ENCODE data around the gene ABCC8. TPM values are rescaled to one million over a fixed set of nuclear protein-coding genes. Genes with fewer than 3 reads are reported as not detected.

ABCC8 gene
- total RNA-seq, 1 donor from 2014 or later: not detected

GRCh38 chr11:17375547-17375946 is 101.1 kb downstream of the ABCC8 start:
- ChIA-PET POLR2A (no interaction called here), CTCF (interaction anchor here (1.4 kb wide), 1 partner anchor 8 kb away, joined by 7 read pairs; no protein-coding TSS in a partner anchor)
- Mint-ChIP-seq H3K9me3 (peaks cover 24% of the 10 kb centered on the region), H3K4me3 (no peak overlapping the region), H3K27ac (no peak overlapping the region), H3K36me3 (ENCODE audit: low read depth) (peaks cover 20% of the 10 kb centered on the region), H3K4me1 (no peaks in the 10 kb centered on the region), H3K27me3 (no peaks in the 10 kb centered on the region)
- TF ChIP-seq, protein P1, sequence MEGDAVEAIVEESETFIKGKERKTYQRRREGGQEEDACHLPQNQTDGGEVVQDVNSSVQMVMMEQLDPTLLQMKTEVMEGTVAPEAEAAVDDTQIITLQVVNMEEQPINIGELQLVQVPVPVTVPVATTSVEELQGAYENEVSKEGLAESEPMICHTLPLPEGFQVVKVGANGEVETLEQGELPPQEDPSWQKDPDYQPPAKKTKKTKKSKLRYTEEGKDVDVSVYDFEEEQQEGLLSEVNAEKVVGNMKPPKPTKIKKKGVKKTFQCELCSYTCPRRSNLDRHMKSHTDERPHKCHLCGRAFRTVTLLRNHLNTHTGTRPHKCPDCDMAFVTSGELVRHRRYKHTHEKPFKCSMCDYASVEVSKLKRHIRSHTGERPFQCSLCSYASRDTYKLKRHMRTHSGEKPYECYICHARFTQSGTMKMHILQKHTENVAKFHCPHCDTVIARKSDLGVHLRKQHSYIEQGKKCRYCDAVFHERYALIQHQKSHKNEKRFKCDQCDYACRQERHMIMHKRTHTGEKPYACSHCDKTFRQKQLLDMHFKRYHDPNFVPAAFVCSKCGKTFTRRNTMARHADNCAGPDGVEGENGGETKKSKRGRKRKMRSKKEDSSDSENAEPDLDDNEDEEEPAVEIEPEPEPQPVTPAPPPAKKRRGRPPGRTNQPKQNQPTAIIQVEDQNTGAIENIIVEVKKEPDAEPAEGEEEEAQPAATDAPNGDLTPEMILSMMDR (IDR thresholded peaks at IDR 0.05): no peak
- intact Hi-C loops (cut with micrococcal nuclease): no loop called here
- ATAC-seq (ENCODE audit: low read depth) (no peak), DNase-seq (no peak)

DNA sequence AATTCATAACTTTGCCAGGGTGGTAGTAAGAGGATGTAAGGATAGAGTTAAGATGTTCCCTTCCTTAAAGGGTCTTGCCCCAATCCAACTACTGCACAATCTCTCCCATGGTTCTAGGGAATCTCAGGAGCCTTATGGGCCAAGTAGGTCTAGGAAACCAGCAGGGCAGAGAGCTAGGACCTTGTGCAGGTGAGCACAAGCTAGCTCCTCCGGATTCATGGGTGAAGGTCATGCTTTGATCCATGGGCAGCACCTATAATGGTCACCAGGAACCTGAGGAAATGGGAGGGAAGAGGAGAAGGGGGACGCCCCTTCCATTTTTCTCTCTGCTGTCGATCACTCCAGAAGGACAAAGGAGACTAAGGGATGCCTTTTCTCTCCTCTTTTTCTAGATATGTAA is 105.0 kb downstream of the ABCC8 start:
- H3K4me3 Mint-ChIP-seq: no peak overlapping the region
- TF ChIP-seq, protein P1 (IDR thresholded peaks at IDR 0.05): no peak
- H3K27ac Mint-ChIP-seq: no peak overlapping the region
- no peaks in the 10 kb centered on the region for H3K4me1 Mint-ChIP-seq
- ChIA-PET POLR2A (no interaction called here), CTCF (no interaction called here)
- H3K9me3 Mint-ChIP-seq: peaks cover 43% of the 10 kb centered on the region
- intact Hi-C loops (cut with micrococcal nuclease): no loop called here
- DNase-seq (no peak), ATAC-seq (ENCODE audit: low read depth) (no peak)
- H3K27me3 Mint-ChIP-seq: no peaks in the 10 kb centered on the region
- peaks cover 33% of the 10 kb centered on the region for H3K36me3 Mint-ChIP-seq (ENCODE audit: low read depth)

DNA sequence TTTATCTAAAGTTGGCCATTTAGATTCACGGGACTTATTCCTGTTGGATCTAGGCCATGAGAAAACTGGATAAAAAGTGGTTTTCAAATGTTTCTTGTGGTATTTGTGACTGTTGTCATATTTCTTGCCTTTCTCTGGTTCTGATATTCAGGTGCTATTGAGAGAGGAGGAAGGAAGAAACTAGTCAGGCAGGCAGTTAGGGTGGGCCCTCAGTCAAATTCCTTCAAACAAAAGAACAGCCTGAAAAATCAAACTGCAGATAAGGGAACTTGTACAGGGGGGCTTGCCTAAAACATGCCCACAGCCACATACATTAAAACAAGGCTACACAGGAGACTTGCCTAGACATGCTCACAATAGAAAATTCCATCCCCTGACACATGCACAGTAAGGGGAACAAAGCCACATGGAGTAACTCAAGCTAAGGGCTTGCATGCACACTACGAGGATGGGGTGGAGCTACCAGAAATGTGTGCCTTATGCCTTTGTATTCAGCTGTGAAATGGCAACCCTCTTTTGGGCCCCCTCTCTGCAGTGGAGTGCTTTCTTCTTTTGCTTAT is 106.9 kb downstream of the ABCC8 start:
- ATAC-seq (ENCODE audit: low read depth) (no peak), DNase-seq (no peak)
- POLR2A ChIA-PET: no interaction called here
- peaks cover 33% of the 10 kb centered on the region for H3K36me3 Mint-ChIP-seq (ENCODE audit: low read depth)
- no peak overlapping the region for H3K27ac Mint-ChIP-seq
- H3K4me1 Mint-ChIP-seq: no peaks in the 10 kb centered on the region
- TF ChIP-seq, protein P1 (IDR thresholded peaks at IDR 0.05): no peak
- no peak overlapping the region for H3K4me3 Mint-ChIP-seq
- intact Hi-C loops (cut with micrococcal nuclease): no loop called here
- CTCF ChIA-PET: no interaction called here
- peaks cover 43% of the 10 kb centered on the region for H3K9me3 Mint-ChIP-seq
- H3K27me3 Mint-ChIP-seq: no peaks in the 10 kb centered on the region

DNA sequence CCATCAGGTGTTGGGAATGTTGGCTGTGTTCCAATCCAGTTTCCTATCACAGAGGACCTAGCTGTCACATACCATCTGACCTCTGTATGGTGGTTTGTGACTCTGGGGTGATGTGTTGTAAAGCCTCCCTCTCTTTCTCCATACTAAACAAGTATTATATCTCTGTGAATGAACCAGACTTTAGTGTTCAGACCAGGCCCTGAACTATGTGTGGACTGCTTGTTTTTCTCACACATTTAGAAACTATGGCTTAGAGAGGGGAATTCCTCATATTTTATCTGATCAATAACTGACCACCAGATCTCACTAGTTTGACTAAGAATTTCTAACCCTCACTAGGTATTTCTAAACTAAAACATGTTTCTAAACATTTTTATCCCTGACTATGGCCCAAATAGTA is 107.6 kb downstream of the ABCC8 start:
- ChIA-PET CTCF (no interaction called here), POLR2A (no interaction called here)
- intact Hi-C loops (cut with micrococcal nuclease): no loop called here
- no peak for DNase-seq
- no peaks in the 10 kb centered on the region for H3K27me3 Mint-ChIP-seq
- H3K4me3 Mint-ChIP-seq: no peak overlapping the region
- no peaks in the 10 kb centered on the region for H3K4me1 Mint-ChIP-seq
- peaks cover 31% of the 10 kb centered on the region for H3K36me3 Mint-ChIP-seq (ENCODE audit: low read depth)
- H3K9me3 Mint-ChIP-seq: peaks cover 41% of the 10 kb centered on the region
- no peak overlapping the region for H3K27ac Mint-ChIP-seq
- ATAC-seq (ENCODE audit: low read depth): no peak
- TF ChIP-seq, protein P1 (IDR thresholded peaks at IDR 0.05): no peak

DNA sequence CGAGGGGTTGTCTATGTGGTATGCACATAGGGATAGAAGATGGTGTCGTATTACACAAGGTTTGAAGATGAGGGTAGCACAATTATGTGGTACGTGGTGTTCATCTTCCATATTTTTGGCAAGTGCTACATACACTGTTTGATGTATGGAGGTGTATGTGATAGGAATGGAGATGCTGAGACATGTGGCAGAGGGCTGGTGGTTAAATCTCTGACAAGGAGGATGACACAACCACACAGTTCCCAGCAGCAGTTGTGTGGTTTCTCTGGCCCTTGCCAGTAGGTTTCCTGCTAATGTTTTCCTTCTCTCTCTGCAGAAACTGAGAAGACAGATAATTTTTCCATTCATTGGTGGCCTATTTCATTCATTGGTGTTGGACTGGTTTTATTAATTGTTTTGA is 108.1 kb downstream of the ABCC8 start:
- CTCF ChIA-PET: no interaction called here
- H3K27ac Mint-ChIP-seq: no peak overlapping the region
- peaks cover 41% of the 10 kb centered on the region for H3K9me3 Mint-ChIP-seq
- TF ChIP-seq, protein P1 (IDR thresholded peaks at IDR 0.05): no peak
- POLR2A ChIA-PET: no interaction called here
- H3K4me3 Mint-ChIP-seq: no peak overlapping the region
- ATAC-seq (ENCODE audit: low read depth): no peak
- no peak for DNase-seq
- H3K27me3 Mint-ChIP-seq: no peaks in the 10 kb centered on the region
- no peaks in the 10 kb centered on the region for H3K4me1 Mint-ChIP-seq
- intact Hi-C loops (cut with micrococcal nuclease): no loop called here
- H3K36me3 Mint-ChIP-seq (ENCODE audit: low read depth): peaks cover 31% of the 10 kb centered on the region
